ENCODE results near the gene CSGALNACT2.

GRCh38 chr10:43199088-43199683, 60.9 kb downstream of the CSGALNACT2 start:
- TF ChIP-seq CTCF (IDR thresholded peaks at IDR 0.05; ENCODE audit: low read depth, low read length), result no peak
- no peak for TF ChIP-seq EZH2phosphoT487 (IDR thresholded peaks at IDR 0.05; ENCODE audit: low read depth)

Data from OCI-LY3 (cell line).